ENCODE results near the gene LRMDA.

LRMDA gene

DNA sequence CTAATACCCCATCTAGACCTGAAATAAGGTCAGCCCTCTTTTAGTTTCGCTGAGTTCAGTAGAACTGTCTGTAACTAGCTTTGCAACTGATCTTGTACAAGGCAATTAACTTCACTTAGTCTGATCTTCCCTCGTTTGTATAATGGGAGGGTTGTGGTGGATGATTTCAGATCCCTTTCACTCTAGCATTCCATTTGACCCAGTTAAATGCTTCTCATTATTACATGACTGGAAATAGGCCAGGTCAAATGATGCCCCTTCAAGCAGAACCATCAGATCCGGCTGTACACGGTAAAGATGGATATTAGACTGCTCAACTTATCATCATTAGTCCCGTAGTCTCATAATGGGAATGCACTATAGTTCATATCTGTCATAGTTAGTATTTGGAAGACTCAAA, 1009.0 kb downstream of the LRMDA start:
- Histone ChIP-seq H3K27ac (ENCODE audit: extremely low read depth, low read depth, low read length) (no peak overlapping the region), H3K36me3 (ENCODE audit: control insufficient read depth in 2 of 2, insufficient read depth in 1 of 2, low read length in 2 of 2) (no peaks in the 10 kb centered on the region), H3K4me1 (ENCODE audit: control insufficient read depth, insufficient read depth, low read length) (no peaks in the 10 kb centered on the region), H3K9me3 (ENCODE audit: control insufficient read depth, insufficient read depth, low read depth, low read length) (no peaks in the 10 kb centered on the region), H3K4me3 (ENCODE audit: low read depth, low read length) (no peak overlapping the region)
- ChIA-PET CTCF (no interaction called here), POLR2A (interaction anchor here (0.6 kb wide), 1 partner anchor 11 kb away, joined by 5 read pairs; no protein-coding TSS in a partner anchor)
- TF ChIP-seq ZSCAN5A (tag by site-specific recombination; IDR thresholded peaks at IDR 0.05): no peak
- no peak for TF ChIP-seq ZNF549 (tag by site-specific recombination; IDR thresholded peaks at IDR 0.05)
- TF ChIP-seq ZNF114 (tag by site-specific recombination; IDR thresholded peaks at IDR 0.05): no peak
- no peak for TF ChIP-seq ZNF426 (tag by site-specific recombination; IDR thresholded peaks at IDR 0.05)
- TF ChIP-seq SALL2 (tag by site-specific recombination; IDR thresholded peaks at IDR 0.05; ENCODE audit: borderline replicate concordance): no peak
- TF ChIP-seq ZXDB (tag by site-specific recombination; IDR thresholded peaks at IDR 0.05): no peak
- TF ChIP-seq, protein P1, sequence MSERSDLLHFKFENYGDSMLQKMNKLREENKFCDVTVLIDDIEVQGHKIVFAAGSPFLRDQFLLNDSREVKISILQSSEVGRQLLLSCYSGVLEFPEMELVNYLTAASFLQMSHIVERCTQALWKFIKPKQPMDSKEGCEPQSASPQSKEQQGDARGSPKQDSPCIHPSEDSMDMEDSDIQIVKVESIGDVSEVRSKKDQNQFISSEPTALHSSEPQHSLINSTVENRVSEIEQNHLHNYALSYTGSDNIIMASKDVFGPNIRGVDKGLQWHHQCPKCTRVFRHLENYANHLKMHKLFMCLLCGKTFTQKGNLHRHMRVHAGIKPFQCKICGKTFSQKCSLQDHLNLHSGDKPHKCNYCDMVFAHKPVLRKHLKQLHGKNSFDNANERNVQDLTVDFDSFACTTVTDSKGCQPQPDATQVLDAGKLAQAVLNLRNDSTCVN (tag by site-specific recombination; optimal IDR thresholded peaks at IDR 0.05): no peak
- no peak for TF ChIP-seq KLF1 (tag by site-specific recombination; IDR thresholded peaks at IDR 0.05)

DNA sequence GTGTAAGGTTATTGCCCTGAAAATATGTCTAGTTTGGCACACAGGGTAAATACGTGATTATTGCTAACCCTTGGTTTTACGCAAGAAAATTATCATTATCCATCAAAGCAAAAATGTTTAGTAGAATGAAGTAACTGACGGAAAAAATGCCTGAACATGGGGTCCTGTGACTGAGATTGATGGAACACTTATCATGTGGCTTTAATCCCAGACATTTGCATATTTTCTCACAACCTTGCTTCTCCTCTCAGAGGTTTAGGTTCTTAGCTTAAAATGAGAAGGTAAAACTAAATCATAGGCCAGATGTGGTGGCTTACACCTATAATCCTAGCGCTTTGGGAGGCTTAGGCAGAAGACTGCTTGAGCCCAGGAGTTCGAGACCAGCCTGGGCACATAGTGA, 1010.7 kb downstream of the LRMDA start:
- no peak overlapping the region for H3K27ac ChIP-seq (ENCODE audit: extremely low read depth, low read depth, low read length)
- POLR2A ChIA-PET: no interaction called here
- H3K36me3 ChIP-seq (ENCODE audit: control insufficient read depth in 2 of 2, insufficient read depth in 1 of 2, low read length in 2 of 2): no peaks in the 10 kb centered on the region
- no peaks in the 10 kb centered on the region for H3K4me1 ChIP-seq (ENCODE audit: control insufficient read depth, insufficient read depth, low read length)
- CTCF ChIA-PET: no interaction called here
- TF ChIP-seq HOXD13 (CRISPR knock-in tag; IDR thresholded peaks at IDR 0.05; ENCODE audit: borderline replicate concordance) (no peak), TCF7L2 (IDR thresholded peaks at IDR 0.05; ENCODE audit: borderline replicate concordance, low read depth, low read length) (no peak), ZNF184 (tag by site-specific recombination; IDR thresholded peaks at IDR 0.05) (no peak), ZNF121 (tag by site-specific recombination; IDR thresholded peaks at IDR 0.05) (no peak), ZFP3 (tag by site-specific recombination; IDR thresholded peaks at IDR 0.05; ENCODE audit: low read depth) (no peak), ZNF155 (tag by site-specific recombination; IDR thresholded peaks at IDR 0.05) (no peak), REST (tag by site-specific recombination; IDR thresholded peaks at IDR 0.05) (no peak), ZNF433 (tag by site-specific recombination; IDR thresholded peaks at IDR 0.05; ENCODE audit: low read depth) (no peak), ZNF221 (tag by site-specific recombination; IDR thresholded peaks at IDR 0.05; ENCODE audit: borderline replicate concordance) (no peak), ZNF629 (tag by site-specific recombination; IDR thresholded peaks at IDR 0.05) (no peak), ZNF791 (tag by site-specific recombination; IDR thresholded peaks at IDR 0.05) (no peak), ZNF585B (tag by site-specific recombination; IDR thresholded peaks at IDR 0.05) (no peak), SCRT2 (tag by site-specific recombination; IDR thresholded peaks at IDR 0.05) (no peak), ZNF366 (tag by site-specific recombination; conservative IDR thresholded peaks at IDR 0.05) (no peak), BCL11A (tag by site-specific recombination; IDR thresholded peaks at IDR 0.05; ENCODE audit: low read depth) (no peak)
- TF ChIP-seq, protein P2, sequence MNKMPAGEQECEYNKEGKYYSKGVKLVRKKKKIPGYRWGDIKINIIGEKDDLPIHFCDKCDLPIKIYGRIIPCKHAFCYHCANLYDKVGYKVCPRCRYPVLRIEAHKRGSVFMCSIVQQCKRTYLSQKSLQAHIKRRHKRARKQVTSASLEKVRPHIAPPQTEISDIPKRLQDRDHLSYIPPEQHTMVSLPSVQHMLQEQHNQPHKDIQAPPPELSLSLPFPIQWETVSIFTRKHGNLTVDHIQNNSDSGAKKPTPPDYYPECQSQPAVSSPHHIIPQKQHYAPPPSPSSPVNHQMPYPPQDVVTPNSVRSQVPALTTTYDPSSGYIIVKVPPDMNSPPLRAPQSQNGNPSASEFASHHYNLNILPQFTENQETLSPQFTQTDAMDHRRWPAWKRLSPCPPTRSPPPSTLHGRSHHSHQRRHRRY (tag by site-specific recombination; IDR thresholded peaks at IDR 0.05): no peak
- TF ChIP-seq, protein P3, sequence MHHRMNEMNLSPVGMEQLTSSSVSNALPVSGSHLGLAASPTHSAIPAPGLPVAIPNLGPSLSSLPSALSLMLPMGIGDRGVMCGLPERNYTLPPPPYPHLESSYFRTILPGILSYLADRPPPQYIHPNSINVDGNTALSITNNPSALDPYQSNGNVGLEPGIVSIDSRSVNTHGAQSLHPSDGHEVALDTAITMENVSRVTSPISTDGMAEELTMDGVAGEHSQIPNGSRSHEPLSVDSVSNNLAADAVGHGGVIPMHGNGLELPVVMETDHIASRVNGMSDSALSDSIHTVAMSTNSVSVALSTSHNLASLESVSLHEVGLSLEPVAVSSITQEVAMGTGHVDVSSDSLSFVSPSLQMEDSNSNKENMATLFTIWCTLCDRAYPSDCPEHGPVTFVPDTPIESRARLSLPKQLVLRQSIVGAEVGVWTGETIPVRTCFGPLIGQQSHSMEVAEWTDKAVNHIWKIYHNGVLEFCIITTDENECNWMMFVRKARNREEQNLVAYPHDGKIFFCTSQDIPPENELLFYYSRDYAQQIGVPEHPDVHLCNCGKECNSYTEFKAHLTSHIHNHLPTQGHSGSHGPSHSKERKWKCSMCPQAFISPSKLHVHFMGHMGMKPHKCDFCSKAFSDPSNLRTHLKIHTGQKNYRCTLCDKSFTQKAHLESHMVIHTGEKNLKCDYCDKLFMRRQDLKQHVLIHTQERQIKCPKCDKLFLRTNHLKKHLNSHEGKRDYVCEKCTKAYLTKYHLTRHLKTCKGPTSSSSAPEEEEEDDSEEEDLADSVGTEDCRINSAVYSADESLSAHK (tag by site-specific recombination; IDR thresholded peaks at IDR 0.05): no peak
- no peak overlapping the region for H3K4me3 ChIP-seq (ENCODE audit: low read depth, low read length)
- H3K9me3 ChIP-seq (ENCODE audit: control insufficient read depth, insufficient read depth, low read depth, low read length): no peaks in the 10 kb centered on the region
